Activated CD4-positive, alpha-beta memory T cell treated with anti-CD3 and anti-CD28 coated beads, Interleukin-2, amount 10 ng/mL, durations not matched to agents 7 days and 5 days (primary cell): Measurements from ENCODE around the gene ENPP7. TPM values are rescaled to one million over a fixed set of nuclear protein-coding genes. Genes with fewer than 3 reads are reported as not detected.

Experiments used
- CTCF ChIA-PET: fragments of 350-600 bp; sonication (Branson Sonifier 250); formaldehyde crosslinking; loops from one replicate; lab custom pipeline; 2021; ENCODE audit warnings: antibody characterized with exemption, inconsistent platforms; lab: Charles Lee
- POLR2A ChIA-PET: fragments of 350-600 bp; sonication (Branson Sonifier 250); formaldehyde crosslinking; loops from one replicate; lab custom pipeline; 2021; ENCODE audit warnings: antibody characterized with exemption; lab: Charles Lee
- DNase-seq: peaks from one replicate; pipeline ENCODE4 v3.0.0-alpha.2; 2020
- H3K27ac Mint-ChIP-seq: one replicate; pipeline ENCODE4 v1.8.0; 2021; ENCODE audit warnings: mild to moderate bottlenecking, mixed read lengths
- H3K27me3 Mint-ChIP-seq: one replicate; pipeline ENCODE4 v1.8.0; 2021; ENCODE audit warnings: mixed read lengths
- H3K36me3 Mint-ChIP-seq: one replicate; pipeline ENCODE4 v1.8.0; 2021; ENCODE audit warnings: low read depth, mixed read lengths
- H3K4me1 Mint-ChIP-seq: one replicate; pipeline ENCODE4 v1.8.0; 2021; ENCODE audit warnings: mixed read lengths
- H3K4me3 Mint-ChIP-seq: one replicate; pipeline ENCODE4 v1.8.0; 2021; ENCODE audit warnings: mild to moderate bottlenecking, mixed read lengths
- H3K9me3 Mint-ChIP-seq: one replicate; pipeline ENCODE4 v1.8.0; 2021; ENCODE audit warnings: mixed read lengths
- total RNA-seq, 2 experiments: library from RNA; stranded (reverse); gene quantifications; one replicate each; pipeline ENCODE4 v1.2.3, GENCODE V29; 2021

The ENPP7 gene, protein sequence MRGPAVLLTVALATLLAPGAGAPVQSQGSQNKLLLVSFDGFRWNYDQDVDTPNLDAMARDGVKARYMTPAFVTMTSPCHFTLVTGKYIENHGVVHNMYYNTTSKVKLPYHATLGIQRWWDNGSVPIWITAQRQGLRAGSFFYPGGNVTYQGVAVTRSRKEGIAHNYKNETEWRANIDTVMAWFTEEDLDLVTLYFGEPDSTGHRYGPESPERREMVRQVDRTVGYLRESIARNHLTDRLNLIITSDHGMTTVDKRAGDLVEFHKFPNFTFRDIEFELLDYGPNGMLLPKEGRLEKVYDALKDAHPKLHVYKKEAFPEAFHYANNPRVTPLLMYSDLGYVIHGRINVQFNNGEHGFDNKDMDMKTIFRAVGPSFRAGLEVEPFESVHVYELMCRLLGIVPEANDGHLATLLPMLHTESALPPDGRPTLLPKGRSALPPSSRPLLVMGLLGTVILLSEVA
- under 1 TPM in 1 of 2 experiments, not detected in 1; 0.10 TPM for total RNA-seq

GRCh38 chr17:79730769-79731483, at the start of gene ENPP7:
TSS of gene ENPP7 (plus strand) at chr17:79730943. CDS start at chr17:79731140, 197 bp downstream.
- Mint-ChIP-seq H3K27ac (no peak within 1 kb of the TSS), H3K4me3 (no peak within 1 kb of the TSS), H3K9me3 (no peaks in the 10 kb centered on the region), H3K4me1 (peaks cover 25% of the 10 kb centered on the region), H3K27me3 (no peaks in the 10 kb centered on the region), H3K36me3 (no peaks in the 10 kb centered on the region)
- POLR2A ChIA-PET, result no interaction called here
- CTCF ChIA-PET, result no interaction called here
- DNase-seq, result no peak

GRCh38 chr17:79681101-79681621, 49.6 kb upstream of the ENPP7 start:
- H3K9me3 Mint-ChIP-seq, result no peaks in the 10 kb centered on the region
- CTCF ChIA-PET, result interaction anchor here (0.6 kb wide), 1 partner anchor 43 kb away, joined by 4 read pairs; no protein-coding TSS in a partner anchor
- H3K4me3 Mint-ChIP-seq, result no peak overlapping the region
- no peaks in the 10 kb centered on the region for H3K36me3 Mint-ChIP-seq
- H3K27me3 Mint-ChIP-seq, result peaks cover 2% of the 10 kb centered on the region
- H3K27ac Mint-ChIP-seq, result no peak overlapping the region
- POLR2A ChIA-PET, result no interaction called here
- no peaks in the 10 kb centered on the region for H3K4me1 Mint-ChIP-seq
- no peak for DNase-seq

DNA sequence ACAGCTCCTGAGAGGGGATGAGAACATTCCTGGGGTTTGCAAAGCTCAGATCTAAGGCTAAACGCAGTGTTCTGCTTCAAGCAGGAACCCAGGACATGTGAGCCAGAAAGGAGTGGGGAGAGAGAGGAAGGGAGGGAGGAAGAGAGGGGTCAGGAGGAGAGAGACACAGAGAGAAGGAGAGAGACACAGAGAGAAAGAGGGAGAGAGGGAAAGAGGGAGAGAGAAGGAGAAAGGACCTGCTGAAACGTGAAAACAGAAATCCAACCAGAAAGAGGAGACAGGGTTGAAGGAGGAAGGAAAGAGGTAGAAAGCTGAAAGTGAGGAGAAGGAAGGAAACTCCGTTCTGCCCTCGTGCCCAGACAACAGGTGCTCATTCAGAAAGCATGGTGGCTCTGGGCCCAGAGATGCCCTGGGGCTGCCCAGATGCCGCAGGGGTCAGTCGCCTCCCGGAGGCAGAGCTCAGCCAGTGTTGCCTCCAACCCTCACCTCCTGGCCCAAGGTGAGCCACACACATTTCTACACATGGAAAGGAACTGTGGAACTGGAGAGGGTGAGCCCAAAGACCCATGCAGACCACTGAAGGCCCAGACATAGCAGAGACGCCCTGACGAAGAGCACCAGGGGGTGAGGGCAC, 49.0 kb upstream of the ENPP7 start:
- Mint-ChIP-seq H3K9me3 (no peaks in the 10 kb centered on the region), H3K4me1 (no peaks in the 10 kb centered on the region), H3K4me3 (no peak overlapping the region), H3K27me3 (peaks cover 2% of the 10 kb centered on the region), H3K36me3 (no peaks in the 10 kb centered on the region), H3K27ac (no peak overlapping the region)
- CTCF ChIA-PET, result interaction anchor here (0.6 kb wide), 1 partner anchor 44 kb away, joined by 4 read pairs; no protein-coding TSS in a partner anchor
- no peak for DNase-seq
- POLR2A ChIA-PET, result no interaction called here

DNA sequence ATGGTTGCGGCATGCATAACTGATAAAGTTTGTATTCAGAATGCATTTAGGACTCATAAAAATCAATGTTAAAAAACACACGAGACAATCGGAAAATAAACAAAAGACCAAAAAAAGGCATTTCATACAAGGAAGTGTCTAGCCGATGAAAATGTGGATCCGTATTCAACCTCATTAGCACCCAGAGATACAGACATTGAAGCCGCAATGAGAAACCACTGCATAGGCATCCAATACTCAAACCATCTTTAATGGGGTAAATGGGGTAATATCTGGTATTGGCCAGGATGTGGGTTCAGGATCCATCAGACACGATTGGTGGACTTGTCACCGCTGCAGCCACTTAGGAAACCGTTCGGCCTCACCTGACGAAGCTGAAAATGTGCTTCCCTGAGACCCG, 47.4 kb upstream of the ENPP7 start:
- no peak overlapping the region for H3K27ac Mint-ChIP-seq
- no peak overlapping the region for H3K4me3 Mint-ChIP-seq
- CTCF ChIA-PET, result no interaction called here
- POLR2A ChIA-PET, result no interaction called here
- no peaks in the 10 kb centered on the region for H3K36me3 Mint-ChIP-seq
- no peak for DNase-seq
- peaks cover 2% of the 10 kb centered on the region for H3K27me3 Mint-ChIP-seq
- no peaks in the 10 kb centered on the region for H3K9me3 Mint-ChIP-seq
- H3K4me1 Mint-ChIP-seq, result no peaks in the 10 kb centered on the region

DNA sequence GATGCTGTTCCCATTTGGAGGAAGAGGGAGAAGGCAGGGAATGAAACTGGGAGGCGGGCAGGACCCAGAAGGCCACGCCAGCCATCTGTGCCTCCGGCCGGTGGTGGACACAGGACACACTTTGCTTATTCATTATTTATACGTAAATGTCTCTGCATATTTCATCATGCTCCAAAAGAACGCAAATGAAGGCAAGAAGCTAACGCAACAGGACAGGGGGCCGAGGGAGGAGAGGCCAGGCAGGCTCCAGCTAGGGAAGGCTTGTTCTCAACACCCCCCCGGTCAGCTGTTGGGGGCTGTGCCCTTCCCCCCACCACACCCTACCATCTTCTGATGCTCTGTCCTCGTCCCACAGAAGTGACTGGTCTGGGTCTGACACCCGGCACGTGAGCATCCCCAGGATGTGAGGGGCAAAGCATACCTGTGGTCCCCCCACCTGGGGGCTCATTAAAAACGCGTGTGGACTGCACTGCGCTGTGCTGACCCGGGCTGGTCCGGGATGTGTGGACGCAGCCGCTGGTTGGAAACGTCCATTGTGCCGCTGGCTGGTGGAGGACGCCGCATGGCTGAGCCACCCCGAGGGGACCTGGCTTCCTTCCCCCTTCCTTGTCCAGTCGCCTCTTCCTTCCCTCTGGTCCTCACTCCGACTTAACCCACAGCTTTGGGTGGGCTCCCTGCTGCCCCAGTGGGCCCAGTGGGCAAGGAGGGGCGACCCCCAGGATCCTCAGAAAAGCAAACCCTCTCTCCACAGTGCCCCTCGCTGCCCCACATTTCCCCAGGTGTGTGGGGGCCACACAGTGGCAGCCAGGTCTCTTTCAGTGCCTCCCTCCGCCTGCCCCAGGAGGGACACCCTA, 46.4 kb upstream of the ENPP7 start:
- CTCF ChIA-PET, result no interaction called here
- Mint-ChIP-seq H3K27ac (no peak overlapping the region), H3K4me3 (no peak overlapping the region), H3K27me3 (peaks cover 2% of the 10 kb centered on the region), H3K9me3 (no peaks in the 10 kb centered on the region), H3K4me1 (no peaks in the 10 kb centered on the region), H3K36me3 (no peaks in the 10 kb centered on the region)
- DNase-seq, result no peak
- POLR2A ChIA-PET, result no interaction called here

- Mint-ChIP-seq H3K27ac (no peak overlapping the region), H3K27me3 (peaks cover 2% of the 10 kb centered on the region), H3K9me3 (no peaks in the 10 kb centered on the region), H3K36me3 (no peaks in the 10 kb centered on the region), H3K4me1 (no peaks in the 10 kb centered on the region), H3K4me3 (no peak overlapping the region)
- DNase-seq, result no peak
- CTCF ChIA-PET, result no interaction called here
- POLR2A ChIA-PET, result no interaction called here
Observed at GRCh38 chr17:79685121-79685520, 45.6 kb upstream of the ENPP7 start.

- H3K4me1 Mint-ChIP-seq, result no peaks in the 10 kb centered on the region
- H3K27ac Mint-ChIP-seq, result no peak overlapping the region
- ChIA-PET CTCF (no interaction called here), POLR2A (no interaction called here)
- no peaks in the 10 kb centered on the region for H3K9me3 Mint-ChIP-seq
- peaks cover 2% of the 10 kb centered on the region for H3K27me3 Mint-ChIP-seq
- H3K4me3 Mint-ChIP-seq, result no peak overlapping the region
- DNase-seq, result no peak
- no peaks in the 10 kb centered on the region for H3K36me3 Mint-ChIP-seq
Observed at GRCh38 chr17:79686476-79686875, 44.3 kb upstream of the ENPP7 start.

GRCh38 chr17:79690466-79690865, 40.3 kb upstream of the ENPP7 start:
- Mint-ChIP-seq H3K4me1 (no peaks in the 10 kb centered on the region), H3K4me3 (no peak overlapping the region), H3K27me3 (no peaks in the 10 kb centered on the region), H3K27ac (no peak overlapping the region), H3K36me3 (no peaks in the 10 kb centered on the region), H3K9me3 (no peaks in the 10 kb centered on the region)
- DNase-seq, result no peak
- POLR2A ChIA-PET, result no interaction called here
- CTCF ChIA-PET, result no interaction called here

GRCh38 chr17:79690988-79691836, 39.5 kb upstream of the ENPP7 start:
- ChIA-PET CTCF (interaction anchor here (1.5 kb wide), 1 partner anchor 299 kb away, joined by 3 read pairs; no protein-coding TSS in a partner anchor), POLR2A (no interaction called here)
- H3K4me3 Mint-ChIP-seq, result no peak overlapping the region
- no peaks in the 10 kb centered on the region for H3K27me3 Mint-ChIP-seq
- H3K36me3 Mint-ChIP-seq, result no peaks in the 10 kb centered on the region
- H3K27ac Mint-ChIP-seq, result no peak overlapping the region
- no peak for DNase-seq
- H3K9me3 Mint-ChIP-seq, result no peaks in the 10 kb centered on the region
- H3K4me1 Mint-ChIP-seq, result no peaks in the 10 kb centered on the region

DNA sequence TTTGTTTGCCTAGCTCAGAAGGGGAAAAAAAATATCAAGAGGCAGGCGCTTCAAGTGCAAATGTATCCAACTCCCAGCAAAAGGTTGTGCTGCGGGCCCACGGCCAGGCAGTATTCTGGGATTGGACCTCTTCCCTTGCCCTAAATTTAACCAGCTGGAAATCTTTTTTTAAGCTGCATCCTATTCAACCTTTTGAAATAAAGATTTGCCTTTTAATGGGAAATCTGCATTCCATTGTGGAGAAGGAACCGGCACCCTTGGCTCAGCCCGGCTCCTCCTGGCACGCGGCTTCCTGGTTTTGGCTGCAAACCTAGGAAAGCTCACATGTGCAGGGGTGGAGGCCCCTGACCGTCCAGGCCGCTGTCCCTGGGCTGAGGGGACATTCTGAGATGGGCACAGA, 38.8 kb upstream of the ENPP7 start:
- H3K4me1 Mint-ChIP-seq, result no peaks in the 10 kb centered on the region
- no peaks in the 10 kb centered on the region for H3K36me3 Mint-ChIP-seq
- no peak for DNase-seq
- ChIA-PET CTCF (interaction anchor here (1.5 kb wide), 1 partner anchor 300 kb away, joined by 3 read pairs; no protein-coding TSS in a partner anchor), POLR2A (no interaction called here)
- H3K27ac Mint-ChIP-seq, result no peak overlapping the region
- peaks cover 5% of the 10 kb centered on the region for H3K27me3 Mint-ChIP-seq
- H3K4me3 Mint-ChIP-seq, result no peak overlapping the region
- H3K9me3 Mint-ChIP-seq, result no peaks in the 10 kb centered on the region

DNA sequence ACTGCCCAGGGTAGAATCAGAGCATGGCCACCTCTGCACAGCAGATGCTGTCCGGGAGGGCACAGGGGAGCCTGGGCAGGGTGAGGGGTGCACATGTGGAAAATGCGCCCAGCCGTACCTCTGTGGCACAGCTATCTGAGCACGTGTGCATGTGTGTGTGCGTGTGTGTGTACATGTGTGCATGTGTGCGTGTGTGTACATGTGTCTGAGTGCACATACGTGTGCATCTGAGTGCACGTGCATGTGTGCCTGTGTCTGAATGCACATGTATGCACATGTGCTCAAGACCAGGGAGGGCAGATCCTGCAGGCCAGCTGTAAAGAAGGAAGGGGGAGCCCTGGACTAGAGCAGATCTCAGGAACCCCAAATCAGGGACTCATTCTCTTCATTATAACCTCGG, 37.3 kb upstream of the ENPP7 start:
- CTCF ChIA-PET, result no interaction called here
- Mint-ChIP-seq H3K4me3 (no peak overlapping the region), H3K27me3 (peaks cover 8% of the 10 kb centered on the region), H3K36me3 (no peaks in the 10 kb centered on the region), H3K27ac (no peak overlapping the region), H3K4me1 (no peaks in the 10 kb centered on the region), H3K9me3 (no peaks in the 10 kb centered on the region)
- no peak for DNase-seq
- POLR2A ChIA-PET, result no interaction called here
